SH-SY5Y (cell line): Measurements from ENCODE around the gene OSBPL2.

Experiments used
- GATA2 ChIP-seq: IDR thresholded peaks from 2 replicates; pipeline ENCODE4 v1.6.1; 2011; ENCODE audit warnings: mild to moderate bottlenecking, low read depth, low read length
- GATA3 ChIP-seq: IDR thresholded peaks from 2 replicates; pipeline ENCODE4 v1.6.1; 2011; ENCODE audit warnings: low read depth, mild to moderate bottlenecking, low read length, moderate library complexity

The OSBPL2 gene

DNA sequence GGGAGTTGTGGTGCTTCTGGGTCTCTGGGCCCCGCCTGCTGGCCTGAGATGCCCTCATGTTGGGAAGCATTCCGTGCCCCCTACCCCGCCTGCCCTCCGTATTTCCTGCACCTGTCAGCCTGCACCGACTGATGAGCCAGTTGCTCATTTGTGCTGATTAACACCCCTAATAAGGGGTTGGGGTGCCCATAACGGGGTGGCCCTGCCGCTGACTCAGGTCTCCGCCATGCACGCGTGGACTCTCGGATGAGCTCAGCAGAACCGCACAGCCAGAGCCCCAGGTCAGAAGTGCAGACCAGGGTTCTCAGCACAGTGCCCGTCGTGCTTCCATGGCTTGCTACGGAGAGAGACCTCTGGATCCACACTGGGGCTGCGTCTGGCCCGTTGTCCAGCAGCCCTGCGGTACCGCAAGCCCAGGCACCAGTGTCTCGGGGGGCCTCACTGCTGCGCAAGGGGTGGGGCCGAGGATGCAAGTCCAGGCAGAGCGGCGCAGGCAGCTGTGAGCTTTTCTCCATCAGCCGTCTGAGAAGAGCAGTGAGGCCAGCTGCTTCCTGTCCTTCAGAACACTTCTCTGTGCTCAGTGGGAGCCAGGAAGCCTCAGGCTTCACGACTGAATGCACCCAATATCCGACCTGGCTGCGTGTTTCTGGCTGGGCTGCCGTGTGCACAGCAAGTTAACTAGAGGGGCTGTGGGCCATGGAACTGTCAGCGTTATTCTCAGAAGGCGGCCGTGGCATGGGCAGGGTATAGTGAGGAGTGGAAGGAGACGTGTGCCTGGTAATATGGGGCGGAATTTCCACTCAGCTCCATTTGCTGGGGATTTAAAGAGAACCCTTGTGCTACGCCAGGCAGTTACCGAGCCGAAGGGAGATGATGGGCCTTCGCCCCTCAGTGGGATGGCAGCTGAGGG, 36.9 kb upstream of the OSBPL2 start:
- TF ChIP-seq GATA3 (no peak), GATA2 (no peak)

DNA sequence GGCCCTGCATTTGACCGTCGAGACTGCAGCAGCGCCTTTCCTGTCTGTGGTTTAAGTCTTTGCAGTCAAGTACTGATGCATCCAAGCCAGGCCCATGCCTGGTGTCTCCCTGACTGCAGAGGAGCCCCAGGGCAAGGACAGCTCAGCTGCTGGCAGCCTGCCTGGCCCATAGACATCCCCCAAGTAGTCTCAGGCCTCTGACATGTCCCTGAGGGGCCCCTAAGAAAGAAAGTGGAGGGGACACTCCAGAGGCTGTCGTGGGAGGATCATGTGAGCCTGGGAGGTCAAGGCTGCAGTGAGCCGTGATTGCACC, 36.3 kb upstream of the OSBPL2 start:
- TF ChIP-seq GATA3, result no peak
- no peak for TF ChIP-seq GATA2

DNA sequence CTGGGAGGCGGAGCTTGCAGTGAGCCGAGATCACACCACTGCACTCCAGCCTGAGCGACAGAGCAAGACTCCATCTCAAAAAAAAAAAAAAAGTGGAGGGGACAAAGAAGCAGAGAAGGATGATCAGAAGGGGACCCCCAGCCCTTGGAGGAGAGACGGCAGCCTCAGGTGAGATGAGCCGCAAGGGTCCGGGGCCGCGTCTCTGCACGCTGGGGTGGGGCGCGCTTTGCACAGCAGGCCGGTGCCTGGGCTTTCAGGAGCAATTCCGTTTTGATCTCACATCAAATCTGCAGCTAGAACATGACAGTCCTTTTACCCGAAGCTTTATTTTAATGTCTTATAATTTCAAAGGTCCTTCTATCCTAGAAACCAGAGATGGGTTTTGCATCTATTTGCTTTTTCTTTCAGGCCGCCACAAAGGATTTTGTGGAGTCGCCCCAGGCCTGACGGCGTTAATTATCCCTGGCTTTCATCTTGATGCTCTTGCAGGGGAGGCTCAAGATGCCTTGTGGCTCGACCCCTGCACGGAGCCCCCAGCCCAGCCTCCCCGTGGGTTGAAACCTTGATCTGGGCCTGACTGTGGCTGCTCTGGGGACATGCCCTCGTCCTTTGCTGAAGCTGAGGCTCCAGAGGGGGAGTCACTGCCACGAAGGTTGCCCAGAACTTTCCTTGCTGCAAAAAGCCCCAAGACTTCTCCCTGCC, 35.5 kb upstream of the OSBPL2 start:
- TF ChIP-seq GATA3 (no peak), GATA2 (no peak)

DNA sequence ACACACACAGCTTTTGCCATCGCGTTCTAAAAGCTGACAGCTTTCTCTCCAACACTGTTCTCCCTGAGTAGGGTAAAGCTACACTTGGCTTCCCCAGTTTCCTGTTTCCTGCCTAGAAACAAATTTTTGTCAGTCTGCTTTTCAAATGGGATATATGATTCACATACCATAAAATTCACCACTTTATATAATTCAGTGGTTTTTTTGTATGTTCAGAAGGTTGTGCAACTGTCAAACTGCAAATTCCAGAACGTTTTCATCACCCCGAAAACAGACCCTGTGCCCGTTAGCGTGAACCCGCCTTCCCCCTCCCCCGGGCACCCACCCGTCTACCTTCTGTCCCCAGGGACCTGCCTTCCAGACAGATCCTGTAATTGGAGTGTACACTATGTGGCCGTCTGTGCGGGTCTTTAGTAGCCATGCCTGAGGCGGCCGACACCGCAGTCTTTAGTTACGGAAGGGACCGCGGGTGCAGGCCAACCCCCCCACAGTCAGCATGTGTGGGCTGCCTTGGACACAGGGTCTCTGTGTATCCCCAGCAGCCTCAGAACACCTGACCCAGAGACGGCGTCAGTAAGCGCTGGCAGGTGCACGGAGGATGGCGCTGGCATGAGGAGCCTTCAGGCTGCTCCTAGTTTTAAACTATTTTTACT, 34.8 kb upstream of the OSBPL2 start:
- no peak for TF ChIP-seq GATA2
- TF ChIP-seq GATA3, result no peak

DNA sequence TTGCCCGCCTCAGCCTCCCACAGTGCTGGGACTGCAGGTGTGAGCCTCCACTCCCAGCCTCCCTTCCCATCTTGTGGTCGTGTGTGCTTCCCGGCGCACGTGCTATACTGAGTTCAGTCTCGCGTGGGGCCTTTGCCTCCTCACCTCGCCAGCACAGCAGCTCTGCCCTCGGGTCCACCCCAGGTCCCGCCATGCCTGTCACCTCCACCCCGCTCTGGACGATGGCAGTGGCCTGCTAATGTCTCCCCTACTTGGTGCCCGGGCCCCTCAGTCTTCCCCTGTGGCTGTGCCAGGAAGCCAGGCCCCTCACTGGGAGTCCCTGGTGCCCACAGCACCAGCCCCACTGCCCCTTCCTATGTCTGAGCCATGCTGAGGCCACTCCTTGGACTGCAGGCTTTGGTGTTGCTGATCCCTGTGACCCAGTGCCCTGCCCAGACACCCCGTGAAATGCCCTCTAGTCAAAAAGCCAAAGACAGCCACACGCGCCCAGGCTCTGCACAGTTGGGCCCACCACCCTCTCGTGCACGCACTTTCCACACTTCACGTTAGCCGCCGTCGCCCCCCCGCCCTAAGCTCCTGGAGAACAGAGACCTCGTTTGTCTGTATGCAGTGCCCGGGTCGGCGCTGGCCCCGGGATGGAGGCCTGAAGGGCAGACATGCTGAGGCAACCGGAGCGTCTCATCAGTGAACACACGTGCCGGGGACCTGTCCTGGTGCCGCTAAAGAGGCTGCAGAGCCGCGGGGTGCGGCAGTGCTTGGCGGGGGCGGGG, 32.5 kb upstream of the OSBPL2 start:
- TF ChIP-seq GATA3 (no peak), GATA2 (no peak)

DNA sequence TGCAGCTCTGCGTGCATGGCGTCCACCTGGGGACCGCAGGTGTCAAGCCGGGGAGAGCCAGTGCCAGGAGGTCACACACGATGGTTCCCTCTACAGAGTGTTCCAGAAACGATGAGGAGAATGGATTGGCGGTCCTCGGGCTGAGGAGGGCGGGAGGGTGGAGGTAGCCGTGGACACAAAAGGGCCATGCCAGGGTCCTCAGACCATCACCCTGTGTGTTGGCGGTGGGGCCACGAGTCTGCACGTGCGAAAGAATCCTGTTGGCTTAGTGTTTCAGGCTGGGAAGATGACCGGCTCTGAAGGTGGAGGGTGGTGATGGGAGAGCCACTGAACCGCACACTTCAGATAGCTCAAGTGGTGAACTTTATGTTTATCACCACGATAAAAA, 31.9 kb upstream of the OSBPL2 start:
- TF ChIP-seq GATA3 (no peak), GATA2 (no peak)

DNA sequence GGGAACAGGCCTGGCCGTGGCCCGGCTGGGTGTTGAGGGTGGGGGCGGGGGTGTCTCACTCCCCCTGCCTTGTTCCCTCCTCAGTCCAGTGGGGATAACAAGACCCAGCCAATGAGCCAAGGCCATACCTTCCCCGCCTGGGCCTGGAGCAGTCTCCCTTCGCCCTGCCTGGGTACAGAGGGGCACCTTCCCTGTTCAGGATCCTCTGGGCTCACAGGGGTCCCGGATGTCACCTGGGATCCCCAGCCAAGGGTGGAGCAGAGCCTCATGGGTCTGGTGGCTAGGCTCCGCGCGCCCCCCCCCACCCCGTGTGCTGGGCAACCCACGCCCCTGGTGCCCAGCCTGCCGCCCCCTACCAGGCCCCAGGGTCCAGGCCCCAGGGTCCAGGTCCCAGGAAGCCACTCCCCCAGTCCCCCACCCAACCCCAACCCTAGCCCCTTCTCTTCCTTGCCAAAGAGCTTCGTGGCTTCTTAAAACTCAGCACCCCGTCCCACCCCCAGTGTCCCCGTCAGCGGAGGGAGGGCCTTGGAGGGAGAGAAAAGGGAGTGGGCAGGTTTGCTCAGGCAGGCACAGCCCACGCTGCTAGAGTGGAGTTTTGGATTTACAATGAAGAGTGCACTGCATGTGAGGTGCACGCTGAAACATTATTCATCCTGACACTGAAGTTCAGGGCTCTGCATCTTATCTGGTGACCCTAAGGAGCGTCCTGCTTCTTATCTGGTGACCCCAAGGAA, 30.1 kb upstream of the OSBPL2 start:
- TF ChIP-seq GATA2 (no peak), GATA3 (no peak)

DNA sequence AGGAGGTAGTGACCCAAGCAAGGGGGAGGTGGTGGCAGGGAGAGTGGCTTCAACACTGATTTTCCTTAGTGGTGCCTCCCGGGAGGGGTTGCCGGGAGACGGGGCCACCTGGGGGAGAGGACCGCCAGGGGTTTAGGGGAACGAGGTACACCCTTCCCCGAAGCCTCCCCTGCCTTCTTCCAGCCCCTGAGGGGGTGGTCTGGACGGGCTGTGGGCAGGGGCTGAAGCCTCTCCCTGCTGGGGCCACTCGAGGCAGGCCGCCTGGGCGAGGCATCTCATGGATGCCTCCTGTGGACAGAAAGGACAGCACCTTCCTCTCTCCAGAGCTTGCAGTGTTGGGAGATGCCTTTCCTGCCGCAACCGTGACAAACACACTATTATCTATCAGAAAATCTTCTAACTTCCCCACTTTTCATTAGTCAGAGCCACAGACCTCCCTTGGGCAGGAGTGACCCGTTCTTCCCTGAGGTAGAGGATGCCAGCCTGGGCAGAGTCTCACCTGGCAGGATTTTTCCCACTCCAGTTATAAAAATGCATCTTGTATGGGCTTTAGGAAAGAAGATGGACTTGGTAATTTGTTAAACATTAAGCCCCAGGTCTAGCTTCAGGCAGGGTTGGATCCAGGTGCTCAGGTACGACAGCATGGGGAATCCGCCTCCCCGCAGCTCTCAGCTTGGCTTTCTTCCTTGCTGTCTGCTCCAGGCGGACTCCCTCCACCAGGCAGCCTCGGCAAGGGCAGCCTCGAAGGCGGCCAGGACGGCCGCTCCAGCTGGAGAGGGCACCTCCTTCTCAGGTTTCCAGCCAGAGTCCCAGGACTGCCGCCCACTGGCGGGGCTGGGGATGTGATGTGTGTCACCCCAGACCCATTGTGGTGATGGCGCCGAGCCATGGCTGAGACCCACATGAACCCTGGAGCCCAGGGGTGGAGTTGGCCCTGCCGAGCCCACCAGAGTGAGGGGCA, 29.2 kb upstream of the OSBPL2 start:
- no peak for TF ChIP-seq GATA3

DNA sequence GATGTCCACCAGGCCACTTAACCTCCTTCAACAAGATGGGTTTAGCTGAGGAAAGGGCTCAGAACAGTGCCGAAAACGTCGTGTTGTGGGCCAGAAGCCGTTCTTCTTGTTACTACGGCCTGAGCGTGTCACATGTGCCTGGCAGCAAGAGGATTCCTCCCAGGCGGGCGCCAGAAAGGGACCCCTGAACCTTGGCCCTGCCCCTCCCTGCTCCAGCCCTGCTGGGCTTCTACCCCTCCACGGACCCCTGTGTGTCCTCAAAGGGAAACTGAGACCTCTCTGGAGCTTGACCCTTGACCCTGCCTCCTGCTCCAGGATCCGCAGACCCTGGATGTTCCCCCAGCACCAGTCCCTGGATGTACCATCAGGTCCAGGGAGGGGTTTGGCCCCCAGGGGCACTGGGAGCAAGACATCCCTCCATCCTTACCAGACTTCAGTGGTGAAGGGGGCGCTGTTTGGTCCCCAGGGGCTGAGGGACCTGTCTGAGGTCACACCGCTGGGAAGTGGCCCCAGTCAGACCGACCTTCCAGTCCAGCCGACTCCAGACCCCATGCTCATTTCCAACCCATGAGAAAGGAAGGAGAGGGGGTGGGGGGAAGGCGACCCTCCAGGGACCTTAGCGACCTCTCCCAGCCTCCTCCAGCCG, 28.3 kb upstream of the OSBPL2 start:
- no peak for TF ChIP-seq GATA2
- no peak for TF ChIP-seq GATA3

DNA sequence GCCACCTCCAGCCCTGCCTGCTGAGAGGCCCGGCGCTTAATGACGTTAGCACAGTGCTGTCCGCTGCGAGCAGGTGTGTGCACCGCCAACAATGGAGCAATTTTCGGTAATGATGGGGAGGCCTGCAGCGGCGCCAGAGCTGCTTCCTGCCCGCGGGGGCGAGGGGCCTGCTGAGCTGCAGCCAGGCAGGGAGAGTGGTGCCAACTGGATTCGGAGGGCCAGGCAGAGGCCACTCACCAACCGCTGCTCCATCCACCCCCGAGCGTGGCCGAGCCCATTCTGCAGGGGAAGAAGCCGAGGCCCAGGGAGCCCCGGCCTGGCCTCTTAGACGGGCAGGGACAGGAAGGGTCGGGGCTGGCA, 27.8 kb upstream of the OSBPL2 start:
- no peak for TF ChIP-seq GATA2
- no peak for TF ChIP-seq GATA3

DNA sequence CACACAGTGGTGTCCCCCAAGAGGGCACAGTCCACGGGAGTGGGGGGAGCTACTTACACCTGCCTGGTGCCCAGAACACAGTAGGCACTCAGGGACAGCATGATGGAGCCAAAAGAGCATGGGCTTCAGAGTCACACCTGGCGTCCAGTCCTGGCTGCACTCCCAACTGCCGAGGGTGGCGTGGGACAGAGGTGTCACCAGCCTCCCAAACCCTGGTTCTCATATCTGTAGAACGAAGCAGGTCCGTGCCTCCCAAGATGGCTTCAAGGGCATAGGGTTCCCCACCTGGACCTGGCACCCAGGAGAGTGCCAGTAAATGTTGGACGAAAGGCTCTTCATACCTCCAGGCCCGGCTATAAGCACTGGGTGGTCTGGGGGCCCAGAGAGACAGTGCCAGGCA, 27.1 kb upstream of the OSBPL2 start:
- TF ChIP-seq GATA3 (no peak), GATA2 (no peak)

DNA sequence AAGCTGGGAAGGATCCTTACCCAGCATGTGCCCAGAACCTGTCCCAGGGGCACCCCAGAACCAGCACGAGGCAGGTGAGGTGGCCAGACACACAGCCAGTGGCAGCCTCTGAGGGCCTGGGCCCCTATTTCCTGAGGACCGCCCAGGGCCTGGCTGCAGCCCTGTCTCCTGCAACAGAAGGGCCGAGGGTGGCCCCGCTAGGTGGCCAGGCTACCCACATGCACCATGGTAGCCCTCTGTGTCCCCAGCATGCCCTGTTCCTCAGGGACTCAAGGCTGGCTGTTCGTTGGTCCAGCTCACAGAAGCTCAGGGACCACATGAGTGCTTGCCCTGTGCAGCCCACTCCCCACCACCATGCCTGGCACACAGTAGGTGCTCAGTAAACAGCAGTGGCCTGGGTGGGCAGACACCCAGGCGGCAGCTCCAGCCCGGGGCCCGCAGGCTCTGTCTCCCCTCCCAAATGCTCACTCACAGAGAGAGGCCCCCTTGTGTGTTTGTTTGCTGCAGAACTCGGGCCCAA, 26.5 kb upstream of the OSBPL2 start:
- TF ChIP-seq GATA3, result no peak
- TF ChIP-seq GATA2, result no peak

DNA sequence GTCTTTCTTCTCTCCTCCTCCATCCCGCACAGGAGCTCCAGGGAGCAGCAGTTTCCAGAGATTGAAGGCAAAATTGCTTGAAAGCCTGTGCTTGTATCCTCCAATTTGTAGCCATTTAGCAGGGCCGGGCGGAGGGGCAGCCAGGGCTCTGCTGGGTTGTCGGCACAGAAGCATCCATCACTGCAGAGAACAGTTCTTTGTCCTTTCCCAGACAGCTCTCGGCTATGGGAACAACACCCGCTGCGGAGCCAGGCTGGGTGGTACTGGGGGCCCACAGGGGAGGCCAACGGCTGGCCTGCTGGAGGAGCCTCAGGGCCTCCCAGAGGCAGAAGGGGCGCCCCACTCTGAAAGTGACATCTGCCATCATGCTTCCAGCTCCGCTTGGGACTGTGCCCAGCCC, 26.0 kb upstream of the OSBPL2 start:
- TF ChIP-seq GATA3 (no peak), GATA2 (no peak)
